Panc1 (cell line): Measurements from ENCODE around the gene PPP1CA. TPM values are rescaled to one million over a fixed set of nuclear protein-coding genes. Genes with fewer than 3 reads are reported as not detected.

Source experiments
- ATAC-seq: fragments of 200-7000 bp; cut with Tn5 transposase; 2 replicates; pipeline ENCODE4 v1.9.1; 2020; ENCODE audit warnings: mild to moderate bottlenecking, moderate library complexity
- BruUV-seq: library from RNA; stranded (reverse); fragments of 400-500 nt; replicated peaks from 2 replicates; lab custom pipeline; 2021; lab: Mats Ljungman, UMichigan
- CTCF ChIA-PET: fragments of 300-600 bp; sonication (Branson Sonifier 250); formaldehyde crosslinking; loops from one replicate; lab custom pipeline; 2022; ENCODE audit warnings: antibody characterized with exemption; lab: Charles Lee
- POLR2A ChIA-PET: fragments of 300-600 bp; sonication (Branson Sonifier 250); formaldehyde crosslinking; loops from one replicate; lab custom pipeline; 2022; ENCODE audit warnings: antibody characterized with exemption; lab: Charles Lee
- DNase-seq: peaks from one replicate; pipeline ENCODE4 v3.0.0-alpha.2; 2010; ENCODE audit warnings: low read depth, low spot score
- H3K27ac ChIP-seq: 2 replicates; pipeline ENCODE4 v1.5.1; 2011; ENCODE audit warnings: mild to moderate bottlenecking, low read length, inconsistent platforms
- H3K27me3 ChIP-seq: fragments of 200-500 bp; sonication (Bioruptor generic); 2 replicates; pipeline ENCODE4 v1.6.0; 2014; ENCODE audit warnings: low read length, inconsistent platforms; ENCODE audit not compliant: control insufficient read depth, insufficient read depth
- H3K36me3 ChIP-seq: fragments of 200-500 bp; sonication (Bioruptor generic); 2 replicates; pipeline ENCODE4 v1.5.1; 2014; ENCODE audit warnings: inconsistent platforms, mild to moderate bottlenecking, low read length, moderate library complexity; ENCODE audit not compliant: control insufficient read depth, insufficient read depth
- H3K4me1 ChIP-seq: 2 replicates; pipeline ENCODE4 v1.5.1; 2011; ENCODE audit warnings: inconsistent platforms, mild to moderate bottlenecking, low read length, moderate library complexity; ENCODE audit not compliant: control insufficient read depth, insufficient read depth
- H3K4me3 ChIP-seq, 2 experiments: 2 replicates each; pipeline ENCODE4 v1.5.1; 2011 to 2012; ENCODE audit warnings: low read depth in 2 of 2, low read length in 2 of 2, mild to moderate bottlenecking in 2 of 2, inconsistent platforms in 1 of 2, moderate library complexity in 1 of 2
- H3K9me3 ChIP-seq: fragments of 200-500 bp; sonication (Bioruptor generic); 2 replicates; pipeline ENCODE4 v1.5.1; 2014; ENCODE audit warnings: low read depth, mild to moderate bottlenecking, inconsistent platforms, low read length, moderate library complexity; ENCODE audit not compliant: control insufficient read depth, insufficient read depth
- POLR2AphosphoS5 ChIP-seq: IDR thresholded peaks from 2 replicates; pipeline ENCODE4 v1.6.1; 2012; ENCODE audit warnings: mild to moderate bottlenecking, low read depth, low read length, moderate library complexity
- SIN3A ChIP-seq: IDR thresholded peaks from 2 replicates; pipeline ENCODE4 v1.6.1; 2012; ENCODE audit warnings: low read depth, mild to moderate bottlenecking, low read length, moderate library complexity, borderline replicate concordance; ENCODE audit not compliant: insufficient read depth
- TCF7L2 ChIP-seq: IDR thresholded peaks from 2 replicates; pipeline ENCODE4 v1.6.1; 2011; ENCODE audit warnings: mild to moderate bottlenecking, low read depth, low read length, inconsistent platforms
- in situ Hi-C: cut with HindIII; loops from 2 replicates; pipeline ENCODE4 v1.10.0; 2016; ENCODE audit warnings: low sequenced_read_pairs, low pct_unique_long_range_greater_than_20kb
- intact Hi-C: fragments of 100-400 bp; cut with micrococcal nuclease; formaldehyde crosslinking; loops from one replicate; pipeline ENCODE4 v1.10.0; 2022; ENCODE audit not compliant: unreplicated experiment
- total RNA-seq: library from RNA; stranded (reverse); gene quantifications from one replicate; pipeline ENCODE4 v1.2.1, GENCODE V29; 2021; ENCODE audit not compliant: unreplicated experiment
- TF ChIP-seq, protein P1 (sequence below), 2 experiments: IDR thresholded peaks; 2 replicates each; pipeline ENCODE4 v1.6.1; 2011 to 2012; ENCODE audit warnings: low read depth in 2 of 2, control low read depth in 1 of 2, low read length in 1 of 2, mild to moderate bottlenecking in 1 of 2, moderate library complexity in 1 of 2; ENCODE audit not compliant: insufficient read depth in 1 of 2
- TF ChIP-seq, protein P2 (sequence below): fragments of 450-650 bp; IDR thresholded peaks from 2 replicates; pipeline ENCODE4 v1.5.1; 2017; ENCODE audit warnings: mild to moderate bottlenecking

The PPP1CA gene
- total RNA-seq, 1 experiment from 2014 or later: 361 TPM

DNA sequence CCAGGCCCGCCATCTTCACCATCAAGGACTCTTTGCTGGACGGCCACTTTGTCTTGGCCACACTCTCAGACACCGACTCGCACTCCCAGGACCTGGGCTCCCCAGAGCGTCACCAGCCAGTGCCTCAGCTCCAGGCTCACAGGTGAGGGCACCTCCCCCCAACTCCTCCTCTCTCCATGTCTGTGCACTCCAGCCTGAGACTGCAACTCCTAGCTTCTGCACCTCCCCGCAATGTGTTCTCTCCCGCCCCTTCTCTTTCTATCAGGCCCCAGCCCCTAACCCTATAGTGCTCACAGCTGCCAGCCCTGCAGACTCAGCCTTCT is 5.4 kb downstream of the PPP1CA start:
- no peak overlapping the region for H3K27ac ChIP-seq
- H3K9me3 ChIP-seq: no peaks in the 10 kb centered on the region
- peaks cover 37% of the 10 kb centered on the region for H3K4me1 ChIP-seq
- intact Hi-C loops: no loop called here
- in situ Hi-C loops: no loop called here
- ChIA-PET CTCF (interaction anchor here (0.6 kb wide), 2 partner anchors 78 to 169 kb away, joined by 3 read pairs; no protein-coding TSS in a partner anchor), POLR2A (no interaction called here)
- DNase-seq: no peak
- no peaks in the 10 kb centered on the region for H3K27me3 ChIP-seq
- peaks cover 7% of the 10 kb centered on the region for H3K36me3 ChIP-seq
- H3K4me3 ChIP-seq: no peak overlapping the region
- TF ChIP-seq, protein P1, sequence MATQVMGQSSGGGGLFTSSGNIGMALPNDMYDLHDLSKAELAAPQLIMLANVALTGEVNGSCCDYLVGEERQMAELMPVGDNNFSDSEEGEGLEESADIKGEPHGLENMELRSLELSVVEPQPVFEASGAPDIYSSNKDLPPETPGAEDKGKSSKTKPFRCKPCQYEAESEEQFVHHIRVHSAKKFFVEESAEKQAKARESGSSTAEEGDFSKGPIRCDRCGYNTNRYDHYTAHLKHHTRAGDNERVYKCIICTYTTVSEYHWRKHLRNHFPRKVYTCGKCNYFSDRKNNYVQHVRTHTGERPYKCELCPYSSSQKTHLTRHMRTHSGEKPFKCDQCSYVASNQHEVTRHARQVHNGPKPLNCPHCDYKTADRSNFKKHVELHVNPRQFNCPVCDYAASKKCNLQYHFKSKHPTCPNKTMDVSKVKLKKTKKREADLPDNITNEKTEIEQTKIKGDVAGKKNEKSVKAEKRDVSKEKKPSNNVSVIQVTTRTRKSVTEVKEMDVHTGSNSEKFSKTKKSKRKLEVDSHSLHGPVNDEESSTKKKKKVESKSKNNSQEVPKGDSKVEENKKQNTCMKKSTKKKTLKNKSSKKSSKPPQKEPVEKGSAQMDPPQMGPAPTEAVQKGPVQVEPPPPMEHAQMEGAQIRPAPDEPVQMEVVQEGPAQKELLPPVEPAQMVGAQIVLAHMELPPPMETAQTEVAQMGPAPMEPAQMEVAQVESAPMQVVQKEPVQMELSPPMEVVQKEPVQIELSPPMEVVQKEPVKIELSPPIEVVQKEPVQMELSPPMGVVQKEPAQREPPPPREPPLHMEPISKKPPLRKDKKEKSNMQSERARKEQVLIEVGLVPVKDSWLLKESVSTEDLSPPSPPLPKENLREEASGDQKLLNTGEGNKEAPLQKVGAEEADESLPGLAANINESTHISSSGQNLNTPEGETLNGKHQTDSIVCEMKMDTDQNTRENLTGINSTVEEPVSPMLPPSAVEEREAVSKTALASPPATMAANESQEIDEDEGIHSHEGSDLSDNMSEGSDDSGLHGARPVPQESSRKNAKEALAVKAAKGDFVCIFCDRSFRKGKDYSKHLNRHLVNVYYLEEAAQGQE (IDR thresholded peaks at IDR 0.05; ENCODE audit: insufficient read depth in 1 of 2, low read depth in 2 of 2, low read length in 1 of 2): no peak
- BruUV-seq: no TSS peak
- ATAC-seq: no peak

DNA sequence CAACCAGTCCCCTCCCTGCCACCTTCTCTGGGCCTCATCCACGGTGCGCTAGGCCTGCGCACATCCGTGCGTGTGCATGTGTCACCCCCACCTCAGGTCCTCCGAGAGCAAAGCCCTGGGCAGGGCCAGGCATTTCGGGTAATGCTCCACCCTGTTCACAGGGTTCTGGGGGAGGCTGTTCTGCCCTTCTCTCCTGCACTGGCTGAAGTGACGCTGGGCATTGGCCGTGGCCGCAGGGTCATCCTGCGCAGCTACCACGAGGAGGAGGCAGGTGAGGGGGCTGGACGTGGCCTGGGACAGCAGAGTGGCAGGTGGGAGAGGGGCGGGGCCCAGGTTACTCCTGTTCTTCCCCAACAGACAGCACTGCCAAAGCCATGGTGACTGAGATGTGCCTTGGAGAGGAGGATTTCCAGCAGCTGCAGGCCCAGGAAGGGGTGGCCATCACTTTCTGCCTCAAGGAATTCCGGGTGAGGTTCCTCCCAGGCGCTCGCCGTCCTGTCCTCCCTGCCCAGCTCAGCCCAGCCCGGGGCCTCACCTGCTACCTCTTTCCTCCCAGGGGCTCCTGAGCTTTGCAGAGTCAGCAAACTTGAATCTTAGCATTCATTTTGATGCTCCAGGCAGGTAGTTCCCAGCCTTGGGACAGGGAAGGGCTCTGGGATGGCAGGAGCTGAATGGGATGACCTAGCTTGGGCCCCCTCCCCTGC is 6.0 kb downstream of the PPP1CA start:
- no peak overlapping the region for H3K4me3 ChIP-seq
- no peak for ATAC-seq
- H3K27ac ChIP-seq: no peak overlapping the region
- no peaks in the 10 kb centered on the region for H3K27me3 ChIP-seq
- no peak for DNase-seq
- BruUV-seq: no TSS peak
- TF ChIP-seq, protein P1 (IDR thresholded peaks at IDR 0.05; ENCODE audit: insufficient read depth in 1 of 2, low read depth in 2 of 2, low read length in 1 of 2): no peak
- TF ChIP-seq SIN3A (no peak), POLR2AphosphoS5 (no peak), TCF7L2 (no peak)
- TF ChIP-seq, protein P2, sequence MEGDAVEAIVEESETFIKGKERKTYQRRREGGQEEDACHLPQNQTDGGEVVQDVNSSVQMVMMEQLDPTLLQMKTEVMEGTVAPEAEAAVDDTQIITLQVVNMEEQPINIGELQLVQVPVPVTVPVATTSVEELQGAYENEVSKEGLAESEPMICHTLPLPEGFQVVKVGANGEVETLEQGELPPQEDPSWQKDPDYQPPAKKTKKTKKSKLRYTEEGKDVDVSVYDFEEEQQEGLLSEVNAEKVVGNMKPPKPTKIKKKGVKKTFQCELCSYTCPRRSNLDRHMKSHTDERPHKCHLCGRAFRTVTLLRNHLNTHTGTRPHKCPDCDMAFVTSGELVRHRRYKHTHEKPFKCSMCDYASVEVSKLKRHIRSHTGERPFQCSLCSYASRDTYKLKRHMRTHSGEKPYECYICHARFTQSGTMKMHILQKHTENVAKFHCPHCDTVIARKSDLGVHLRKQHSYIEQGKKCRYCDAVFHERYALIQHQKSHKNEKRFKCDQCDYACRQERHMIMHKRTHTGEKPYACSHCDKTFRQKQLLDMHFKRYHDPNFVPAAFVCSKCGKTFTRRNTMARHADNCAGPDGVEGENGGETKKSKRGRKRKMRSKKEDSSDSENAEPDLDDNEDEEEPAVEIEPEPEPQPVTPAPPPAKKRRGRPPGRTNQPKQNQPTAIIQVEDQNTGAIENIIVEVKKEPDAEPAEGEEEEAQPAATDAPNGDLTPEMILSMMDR: no peak
- H3K36me3 ChIP-seq: peaks cover 7% of the 10 kb centered on the region
- peaks cover 37% of the 10 kb centered on the region for H3K4me1 ChIP-seq
- no peaks in the 10 kb centered on the region for H3K9me3 ChIP-seq
- ChIA-PET POLR2A (no interaction called here), CTCF (interaction anchor here (0.6 kb wide), 1 partner anchor 78 kb away, joined by 3 read pairs; no protein-coding TSS in a partner anchor)
- intact Hi-C loops (no loop called here), in situ Hi-C loops (no loop called here)
